Spleen (tissue), 13 donors: ENCODE data around the gene KEAP1. TPM values are rescaled to one million over a fixed set of nuclear protein-coding genes. Genes with fewer than 3 reads are reported as not detected.
"Not testable (repeated sequence)": the region's sequence is repeated elsewhere in the genome, so short reads cannot be mapped to it uniquely, and the experiment has no call there.

Source experiments
- DNase-seq: peaks from one replicate; pipeline ENCODE4 v3.0.0-alpha.2; 2020
- H3K27ac ChIP-seq, 8 donors: fragments of 200-600 bp; sonication (generic) in 7 of 8; 1 replicate in 4 of 8; 2 replicates in 4 of 8; pipeline versions ENCODE4 v1.5.0 to v1.8.0; 2016 to 2021; ENCODE audit warnings: inconsistent platforms in 4 of 8, mild to moderate bottlenecking in 4 of 8, moderate library complexity in 1 of 8
- H3K27me3 ChIP-seq, 7 donors: fragments of 200-600 bp; sonication (generic) in 6 of 7; replicated peaks in 1 of 7; 1 replicate in 4 of 7; 2 replicates in 3 of 7; pipeline versions ENCODE4 v1.5.0 to v1.8.0; 2016 to 2021; ENCODE audit warnings: inconsistent platforms in 3 of 7, mild to moderate bottlenecking in 1 of 7
- H3K36me3 ChIP-seq, 6 donors: fragments of 200-600 bp; sonication (generic) in 5 of 6; 1 replicate in 4 of 6; 2 replicates in 2 of 6; pipeline versions ENCODE4 v1.5.0 to v1.8.0; 2016 to 2021; ENCODE audit warnings: inconsistent platforms in 2 of 6
- H3K4me1 ChIP-seq, 6 donors: fragments of 200-600 bp; sonication (generic) in 5 of 6; 1 replicate in 3 of 6; 2 replicates in 3 of 6; pipeline versions ENCODE4 v1.5.0 to v1.8.0; 2016 to 2021; ENCODE audit warnings: inconsistent platforms in 3 of 6
- H3K4me3 ChIP-seq, 8 donors: fragments of 200-600 bp; sonication (generic) in 7 of 8; 1 replicate in 4 of 8; 2 replicates in 4 of 8; pipeline versions ENCODE4 v1.5.0 to v1.8.0; 2016 to 2021; ENCODE audit warnings: inconsistent platforms in 4 of 8, mild to moderate bottlenecking in 4 of 8, moderate library complexity in 2 of 8
- H3K9me3 ChIP-seq, 8 donors: fragments of 200-600 bp; sonication (generic) in 7 of 8; 1 replicate in 4 of 8; 2 replicates in 4 of 8; pipeline versions ENCODE4 v1.5.0 to v1.8.0; 2016 to 2021; ENCODE audit warnings: inconsistent platforms in 4 of 8
- POLR2A ChIP-seq, 3 donors: fragments of 450-650 bp; IDR thresholded peaks; one replicate each; pipeline ENCODE4 v1.5.1; 2017; ENCODE audit warnings: antibody characterized with exemption in 3 of 3, mild to moderate bottlenecking in 1 of 3
- POLR2AphosphoS5 ChIP-seq, 3 donors: sonication (generic); formaldehyde crosslinking; IDR thresholded peaks; one replicate each; pipeline ENCODE4 v1.5.1; 2017; ENCODE audit warnings: antibody characterized with exemption in 3 of 3
- WGBS, 5 donors: extraction: QIAGEN DNeasy Blood & Tissue Kit in 3 of 5; methylation state at CpG; one replicate each; pipeline versions ENCODE4 v1.1.5 to v1.1.7; 2013 to 2018; 5-methylcytosine and 5-hydroxymethylcytosine counted together
- intact Hi-C: fragments of 100-400 bp; cut with DNase I; formaldehyde crosslinking; loops from one replicate; pipeline ENCODE4 v1.15.0; 2023; ENCODE audit warnings: low total_unique reads
- long read RNA-seq, 2 donors: transcript quantifications; one replicate each; lab custom pipeline, GENCODE V29; 2026
- polyA plus RNA-seq, 3 donors: library from polyadenylated mRNA; stranded (reverse); fragments of 200-250 nt; gene quantifications; one replicate each; pipeline ENCODE4 v1.2.1, GENCODE V29; 2013
- total RNA-seq, 7 donors: library from RNA; depleted of rRNA in 3 of 7; stranded (reverse); fragments of >200 nt in 3 of 7; fragmentation: NEBNext Ultra II Directional in 4 of 7; extraction: Animal tissue kit (Norgen Biotek cat#: 25700) in 4 of 7; gene quantifications; one replicate each; pipeline versions ENCODE4 v1.1.0 to v1.2.1, GENCODE V29; 2016 to 2021
- TF ChIP-seq, protein P1 (sequence below), 11 experiments: fragments of 200-600 bp in 7 of 11; fragments of 450-650 bp in 4 of 11; sonication (generic) in 4 of 11; IDR thresholded peaks in 8 of 11; conservative IDR thresholded peaks in 3 of 11; 1 replicate in 7 of 11; 2 replicates in 4 of 11; pipeline versions ENCODE4 v1.4.0 to v1.8.0; 2016 to 2021; ENCODE audit warnings: antibody characterized with exemption in 11 of 11, inconsistent platforms in 4 of 11, mild to moderate bottlenecking in 1 of 11
- donor health status: healthy with polysubstance abuse.
- donor health status: DM: no; HTN: no; CAD: no; lungs with moderate emphysema.
- donor health status: DM: no; HTN: no; CAD: no.
- donor health status: Bipolar disorder and iron deficiency.
- donor health status: healthy.
- donor health status: DM: no; HTN: no; CAD: no.
- donor health status: DM: yes; HTN: yes; CAD: no.

Gene KEAP1
- total RNA-seq, result 10 to 100 TPM; 41.2 to 59.5 (median 46.3) TPM
- polyA plus RNA-seq, result 10 to 100 TPM; 33.3 to 46.9 (median 34.2) TPM
- long read RNA-seq, donor 1, transcript KEAP1-202 (6 exons, 2,648 nt), result minor isoform, 8 of 28 reads
- long read RNA-seq, donor 1, transcript KEAP1-205 (2 exons, 451 nt), result major isoform, 11 of 28 reads
- long read RNA-seq, donor 1, partial matches to known transcripts, result 7 of 28 reads
- long read RNA-seq, donor 1, other reads (novel, unspliced or antisense), result 0 of 28 reads
- long read RNA-seq, donor 2, transcript KEAP1-205 (2 exons, 451 nt), result major isoform, 16 of 33 reads
- long read RNA-seq, donor 2, partial matches to known transcripts, result 10 of 33 reads
- long read RNA-seq, donor 2, other reads (novel, unspliced or antisense), result 0 of 33 reads

DNA sequence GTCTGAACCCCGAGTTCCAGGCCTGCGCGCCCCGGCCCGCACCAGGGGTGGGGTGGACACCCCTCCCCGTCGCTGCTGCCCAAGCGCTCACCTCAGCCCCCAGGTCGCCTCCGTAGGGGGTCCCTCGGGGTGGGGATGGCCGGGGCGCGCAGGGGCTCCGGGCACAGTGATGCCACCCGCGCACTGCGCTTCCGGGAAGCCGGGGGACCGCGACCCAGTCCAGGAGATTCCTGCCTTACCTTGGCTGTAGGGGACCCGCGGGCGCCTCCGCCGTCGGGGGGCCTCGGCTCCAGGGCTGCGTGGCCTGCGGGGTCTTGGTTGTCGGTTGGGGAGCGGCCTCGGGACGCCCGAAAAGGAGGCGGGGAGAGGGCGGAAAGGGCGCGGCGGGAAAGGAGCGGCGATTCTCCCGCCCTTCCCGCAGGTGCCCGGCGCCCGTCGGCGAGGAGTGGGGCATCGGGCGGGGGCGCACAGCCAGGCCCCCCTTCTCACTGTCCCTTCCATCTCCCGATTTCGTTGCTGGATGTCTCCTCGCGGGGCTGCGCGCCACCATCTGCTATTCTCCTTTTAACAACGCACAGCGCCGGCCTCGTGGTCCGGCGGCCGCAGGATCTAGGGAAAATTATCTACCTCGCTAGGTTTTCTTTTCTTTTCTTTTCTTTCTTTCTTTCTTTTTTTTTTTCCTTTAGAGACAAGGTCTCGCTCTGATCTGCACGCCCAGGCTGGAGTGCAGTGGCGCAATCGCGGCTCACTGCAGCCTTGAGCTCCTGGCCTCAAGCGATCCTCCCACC lies at the start of gene KEAP1:
TSS of gene KEAP1 (minus strand) at position 355 of the 788 bp plus-strand sequence. CDS start 3,323 bp downstream, outside the sequence.
- DNase-seq, result no peak
- intact Hi-C loops, result loop anchor here (5.0 kb wide), 1 partner anchor 64 kb away; the partner anchor contains the start of genes CDKN2D and KRI1
- 3 to 8% (median 4%) methylated on average over 32 to 73 of the region's 73 CpGs for WGBS, 5 donors
- H3K9me3 ChIP-seq, result no peaks in the 10 kb centered on the region
- peaks cover 24 to 61% (median 50%) of the 10 kb centered on the region in 6 donors for H3K4me1 ChIP-seq
- peak within 1 kb of the TSS; percentile 91 to 99 (median 98) for H3K27ac ChIP-seq
- TF ChIP-seq POLR2AphosphoS5 (IDR thresholded peaks at IDR 0.05), result no peak
- no peak for TF ChIP-seq POLR2A (IDR thresholded peaks at IDR 0.05)
- TF ChIP-seq, protein P1, sequence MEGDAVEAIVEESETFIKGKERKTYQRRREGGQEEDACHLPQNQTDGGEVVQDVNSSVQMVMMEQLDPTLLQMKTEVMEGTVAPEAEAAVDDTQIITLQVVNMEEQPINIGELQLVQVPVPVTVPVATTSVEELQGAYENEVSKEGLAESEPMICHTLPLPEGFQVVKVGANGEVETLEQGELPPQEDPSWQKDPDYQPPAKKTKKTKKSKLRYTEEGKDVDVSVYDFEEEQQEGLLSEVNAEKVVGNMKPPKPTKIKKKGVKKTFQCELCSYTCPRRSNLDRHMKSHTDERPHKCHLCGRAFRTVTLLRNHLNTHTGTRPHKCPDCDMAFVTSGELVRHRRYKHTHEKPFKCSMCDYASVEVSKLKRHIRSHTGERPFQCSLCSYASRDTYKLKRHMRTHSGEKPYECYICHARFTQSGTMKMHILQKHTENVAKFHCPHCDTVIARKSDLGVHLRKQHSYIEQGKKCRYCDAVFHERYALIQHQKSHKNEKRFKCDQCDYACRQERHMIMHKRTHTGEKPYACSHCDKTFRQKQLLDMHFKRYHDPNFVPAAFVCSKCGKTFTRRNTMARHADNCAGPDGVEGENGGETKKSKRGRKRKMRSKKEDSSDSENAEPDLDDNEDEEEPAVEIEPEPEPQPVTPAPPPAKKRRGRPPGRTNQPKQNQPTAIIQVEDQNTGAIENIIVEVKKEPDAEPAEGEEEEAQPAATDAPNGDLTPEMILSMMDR (IDR thresholded peaks at IDR 0.05 in 8 of 11, conservative IDR thresholded peaks at IDR 0.05 in 3 of 11), result no peak
- H3K4me3 ChIP-seq, result peak within 1 kb of the TSS; percentile 87 to 92 (median 89)
- H3K27me3 ChIP-seq, result no peaks in the 10 kb centered on the region
- H3K36me3 ChIP-seq, result peaks cover 0 to 20% (median 13%) of the 10 kb centered on the region in 6 donors

DNA sequence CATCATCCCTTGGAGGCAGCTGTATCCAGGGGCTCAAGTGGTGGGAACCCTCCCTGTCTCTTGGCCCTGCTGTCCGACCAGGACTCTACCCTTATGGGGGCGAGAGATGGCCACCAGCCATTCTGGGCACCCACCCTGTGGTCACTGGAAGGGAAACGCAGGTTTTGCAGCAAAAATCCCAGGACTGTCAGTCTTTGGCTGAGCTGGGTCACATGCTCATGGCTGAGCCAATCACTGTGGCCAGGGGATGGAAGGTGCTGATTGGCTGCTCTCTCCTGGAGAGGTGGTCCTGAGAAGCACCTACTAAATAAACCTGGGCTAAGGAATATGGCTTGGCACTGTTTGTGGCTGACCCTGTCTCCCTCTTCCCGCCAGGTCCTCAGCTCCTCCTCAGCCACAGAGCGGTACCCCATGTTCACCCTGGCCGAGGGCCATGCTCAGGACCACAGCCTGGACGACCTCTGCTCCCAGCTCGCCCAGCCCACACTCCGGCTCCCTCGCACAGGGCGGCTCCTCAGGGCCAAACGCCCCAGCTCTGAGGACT lies 49.4 kb upstream of the KEAP1 start:
- Histone ChIP-seq H3K4me1 (peaks cover 23 to 77% (median 42%) of the 10 kb centered on the region in 6 donors), H3K9me3 (no peaks in the 10 kb centered on the region), H3K27ac (peak overlapping the region; percentile 3 to 87 (median 69)), H3K27me3 (no peaks in the 10 kb centered on the region), H3K36me3 (peaks cover 0 to 100% (median 94%) of the 10 kb centered on the region in 6 donors), H3K4me3 (no peak overlapping the region)
- intact Hi-C loops, result no loop called here
- 77 to 87% (median 82%) methylated on average over 11 to 12 of the region's 12 CpGs for WGBS, 5 donors
- TF ChIP-seq POLR2A (IDR thresholded peaks at IDR 0.05) (no peak), POLR2AphosphoS5 (IDR thresholded peaks at IDR 0.05) (peak; percentile 12 to 69 (median 32))
- DNase-seq, result no peak

DNA sequence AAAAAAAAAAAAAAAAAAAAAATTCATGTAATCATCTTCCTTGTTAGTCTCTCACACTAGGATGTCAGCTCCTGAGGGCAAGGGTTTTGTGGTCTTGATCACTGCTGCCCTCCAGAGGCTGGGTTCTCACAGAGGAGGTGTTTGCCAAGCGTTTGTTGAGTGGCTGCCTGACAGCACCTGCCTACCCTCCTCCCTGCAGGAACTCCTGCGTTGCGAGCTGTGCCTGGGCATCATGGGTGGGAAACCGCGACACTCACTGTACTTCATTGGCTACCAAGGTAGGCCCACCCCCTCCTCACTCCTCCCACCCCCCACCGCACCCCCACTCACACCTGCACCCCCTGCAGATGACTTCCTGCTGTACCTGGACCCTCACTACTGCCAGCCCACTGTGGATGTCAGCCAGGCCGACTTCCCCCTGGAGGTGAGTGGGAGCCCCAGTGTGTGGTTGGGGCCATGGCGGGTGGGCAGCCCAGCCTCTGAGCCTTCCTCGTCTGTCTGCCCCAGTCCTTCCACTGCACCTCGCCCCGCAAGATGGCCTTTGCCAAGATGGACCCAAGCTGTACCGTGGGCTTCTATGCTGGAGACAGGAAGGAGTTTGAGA lies 48.6 kb upstream of the KEAP1 start:
- no peaks in the 10 kb centered on the region for H3K9me3 ChIP-seq
- H3K27ac ChIP-seq, result peak overlapping the region in 3 of 8 donors; percentile 77 to 87 (median 79)
- no peaks in the 10 kb centered on the region for H3K27me3 ChIP-seq
- peaks cover 0 to 100% (median 95%) of the 10 kb centered on the region in 6 donors for H3K36me3 ChIP-seq
- intact Hi-C loops, result no loop called here
- no peak overlapping the region for H3K4me3 ChIP-seq
- WGBS, 5 donors, result 79 to 86% (median 81%) methylated on average over 10 to 12 of the region's 12 CpGs
- no peak for TF ChIP-seq POLR2A (IDR thresholded peaks at IDR 0.05)
- TF ChIP-seq, protein P1 (IDR thresholded peaks at IDR 0.05 in 8 of 11, conservative IDR thresholded peaks at IDR 0.05 in 3 of 11), result peak in 1 of 11 experiments; percentile 40
- TF ChIP-seq POLR2AphosphoS5 (IDR thresholded peaks at IDR 0.05), result peak in 1 of 3 donors; percentile 55
- peaks cover 23 to 80% (median 43%) of the 10 kb centered on the region in 6 donors for H3K4me1 ChIP-seq
- DNase-seq, result no peak

DNA sequence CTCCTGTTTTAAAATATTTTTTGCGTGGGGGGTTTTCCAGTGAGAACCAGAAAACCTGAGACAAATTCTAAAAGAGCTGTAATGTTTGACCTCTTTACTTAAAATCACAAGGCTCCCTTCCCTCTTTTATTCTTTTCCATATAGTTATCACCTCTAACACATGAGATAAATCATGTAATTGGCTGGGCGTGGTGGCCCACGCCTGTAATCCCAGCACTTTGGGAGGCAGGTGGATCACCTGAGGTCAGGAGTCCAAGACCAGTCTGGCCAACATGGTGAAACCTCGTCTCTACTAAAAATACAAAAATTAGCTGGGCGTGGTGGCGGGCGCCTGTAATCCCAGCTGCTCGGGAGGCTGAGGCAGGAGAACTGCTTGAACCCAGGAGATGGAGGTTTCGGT lies 47.9 kb upstream of the KEAP1 start:
- DNase-seq, intact Hi-C loops, H3K9me3 ChIP-seq, H3K4me3 ChIP-seq, H3K27me3 ChIP-seq: not testable (repeated sequence)
- peaks cover 0 to 100% (median 93%) of the 10 kb centered on the region in 6 donors for H3K36me3 ChIP-seq
- WGBS, 5 donors, result 93 to 98% (median 97%) methylated on average over 9 of the region's 9 CpGs
- peaks cover 23 to 80% (median 45%) of the 10 kb centered on the region in 6 donors for H3K4me1 ChIP-seq
- H3K27ac ChIP-seq, result peak overlapping the region in 1 of 8 donors; percentile 17
